Common myeloid progenitor, CD34-positive (primary cell): ENCODE data around the gene LTBP3.

ENCODE experiments used
- CTCF ChIA-PET: fragments of 350-600 bp; sonication (Branson Sonifier 250); formaldehyde crosslinking; loops from one replicate; lab custom pipeline; 2021; ENCODE audit warnings: antibody characterized with exemption; lab: Charles Lee
- POLR2A ChIA-PET: fragments of 350-600 bp; sonication (Branson Sonifier 250); formaldehyde crosslinking; loops from one replicate; lab custom pipeline; 2021; ENCODE audit warnings: antibody characterized with exemption; lab: Charles Lee
- DNase-seq, 3 donors: peaks; one replicate each; pipeline versions ENCODE4 v3.0.0 to v3.0.0-alpha.2; 2013
- H3K27ac ChIP-seq, 2 experiments: 1 replicate in 1 of 2; 2 replicates in 1 of 2; pipeline ENCODE4 v1.7.0; 2013; ENCODE audit warnings: inconsistent platforms in 2 of 2, low read length in 2 of 2, mild to moderate bottlenecking in 2 of 2, low read depth in 1 of 2, moderate library complexity in 1 of 2; ENCODE audit not compliant: severe bottlenecking in 2 of 2, insufficient read depth in 1 of 2, poor library complexity in 1 of 2
- H3K27me3 ChIP-seq, 5 experiments: replicated peaks in 2 of 5; 1 replicate in 3 of 5; 2 replicates in 2 of 5; pipeline versions ENCODE4 v1.6.1 to v1.7.0; 2013; ENCODE audit warnings: low read length in 4 of 5, mild to moderate bottlenecking in 2 of 5, moderate library complexity in 2 of 5, inconsistent platforms in 1 of 5; ENCODE audit not compliant: insufficient read depth in 5 of 5, control insufficient read depth in 4 of 5
- H3K36me3 ChIP-seq, 4 experiments: 1 replicate in 2 of 4; 2 replicates in 2 of 4; pipeline versions ENCODE4 v1.6.1 to v1.7.0; 2013; ENCODE audit warnings: low read length in 3 of 4, control low read depth in 1 of 4, mild to moderate bottlenecking in 1 of 4; ENCODE audit not compliant: control insufficient read depth in 4 of 4, insufficient read depth in 4 of 4
- H3K4me1 ChIP-seq, 4 experiments: 1 replicate in 3 of 4; 2 replicates in 1 of 4; pipeline versions ENCODE4 v1.6.1 to v1.7.1; 2013; ENCODE audit warnings: low read length in 3 of 4, mild to moderate bottlenecking in 3 of 4, control low read depth in 1 of 4, inconsistent platforms in 1 of 4, moderate library complexity in 1 of 4; ENCODE audit not compliant: control insufficient read depth in 4 of 4, insufficient read depth in 4 of 4; ENCODE audit errors: control extremely low read depth in 1 of 4
- H3K4me3 ChIP-seq, 7 experiments: 1 replicate in 4 of 7; 2 replicates in 3 of 7; pipeline versions ENCODE4 v1.5.1 to v1.7.0; 2013; ENCODE audit warnings: mild to moderate bottlenecking in 7 of 7, low read length in 6 of 7, moderate library complexity in 6 of 7, inconsistent platforms in 2 of 7, low read depth in 2 of 7, control low read depth in 1 of 7; ENCODE audit not compliant: insufficient read depth in 4 of 7, control insufficient read depth in 1 of 7; ENCODE audit errors: extremely low read depth in 1 of 7
- H3K9me3 ChIP-seq, 5 experiments: 1 replicate in 4 of 5; 2 replicates in 1 of 5; pipeline versions ENCODE4 v1.6.1 to v1.7.1; 2013; ENCODE audit warnings: low read length in 4 of 5, mild to moderate bottlenecking in 2 of 5, inconsistent platforms in 1 of 5, low read depth in 1 of 5, moderate library complexity in 1 of 5; ENCODE audit not compliant: control insufficient read depth in 4 of 5, insufficient read depth in 2 of 5; ENCODE audit errors: control extremely low read depth in 1 of 5
- WGBS: methylation state at CpG from one replicate; pipeline ENCODE4 v1.1.5; 2013; ENCODE audit not compliant: insufficient coverage; 5-methylcytosine and 5-hydroxymethylcytosine counted together

LTBP3 gene

GRCh38 chr11:65552388-65552951 lies 5.7 kb downstream of the LTBP3 start:
- Histone ChIP-seq H3K4me1 (peaks cover 2 to 79% (median 71%) of the 10 kb centered on the region in 4 experiments), H3K9me3 (no peaks in the 10 kb centered on the region), H3K27me3 (no peaks in the 10 kb centered on the region), H3K4me3 (no peak overlapping the region), H3K36me3 (peaks cover 2 to 17% (median 11%) of the 10 kb centered on the region in 4 experiments), H3K27ac (no peak overlapping the region)
- ChIA-PET POLR2A (interaction anchor here (0.6 to 2.1 kb wide), 6 partner anchors 12 to 115 kb away, joined by 3 to 13 read pairs (median 4); partner anchors contain the start of genes FAM89B and ZNRD2), CTCF (interaction anchor here (1.0 to 3.5 kb wide), 11 partner anchors 9 to 51 kb away, joined by 3 to 39 read pairs (median 15); partner anchors contain the start of genes EHBP1L1, FAM89B, KCNK7 and ZNRD2)
- no peak for DNase-seq
- WGBS = 86% methylated on average over 7 of the region's 9 CpGs

DNA sequence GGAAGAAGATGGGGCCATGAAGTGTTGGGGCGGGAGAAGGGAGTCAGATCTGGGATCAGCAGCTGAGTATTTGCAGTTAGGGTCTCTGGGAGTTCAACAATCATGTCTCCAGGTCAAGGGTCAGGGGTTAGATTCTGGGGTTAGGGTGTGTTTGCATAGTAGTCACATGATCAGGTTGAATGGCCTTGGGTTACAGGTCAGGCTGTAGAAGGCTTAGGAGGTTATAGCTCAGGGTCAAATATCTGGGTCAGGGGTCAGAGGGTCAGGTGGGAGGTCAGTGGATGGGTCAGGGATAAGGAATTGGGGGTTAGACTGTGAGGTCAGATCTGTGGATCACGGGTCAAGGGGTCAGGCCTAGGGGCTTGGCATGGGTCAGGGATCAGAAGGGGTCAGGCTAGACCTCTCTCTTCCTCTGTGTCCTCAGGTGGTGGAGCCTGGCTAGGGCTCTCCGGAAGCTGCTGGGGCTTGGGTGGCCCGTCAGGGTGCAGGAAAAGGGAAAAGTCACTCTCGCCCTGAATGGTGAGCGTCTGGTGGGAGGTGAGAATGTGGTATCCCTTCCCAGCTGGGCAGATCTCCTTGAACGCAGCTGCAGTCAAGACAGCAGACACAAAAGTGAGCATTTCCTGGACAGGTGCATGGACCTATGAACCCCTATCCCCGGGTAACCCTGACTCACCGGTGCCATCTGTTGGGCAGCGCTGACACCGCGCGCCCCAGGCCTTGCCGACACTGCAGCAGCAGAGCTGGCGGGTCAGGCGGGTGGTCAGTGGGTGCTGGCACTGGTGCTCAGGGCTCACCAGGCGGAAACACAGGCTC lies 6.4 kb downstream of the LTBP3 start:
- peaks cover 2 to 78% (median 71%) of the 10 kb centered on the region in 4 experiments for H3K4me1 ChIP-seq
- WGBS = 63% methylated on average over 16 of the region's 17 CpGs
- no peak overlapping the region for H3K4me3 ChIP-seq
- ChIA-PET POLR2A (interaction anchor here (0.6 to 2.1 kb wide), 4 partner anchors 12 to 74 kb away, joined by 3 to 13 read pairs (median 4); partner anchors contain the start of gene ZNRD2), CTCF (interaction anchor here (1.0 to 3.5 kb wide), 12 partner anchors 10 to 52 kb away, joined by 3 to 39 read pairs (median 13); partner anchors contain the start of genes EHBP1L1, FAM89B, KCNK7 and ZNRD2)
- H3K27ac ChIP-seq = no peak overlapping the region
- peaks cover 2 to 19% (median 11%) of the 10 kb centered on the region in 4 experiments for H3K36me3 ChIP-seq
- no peaks in the 10 kb centered on the region for H3K27me3 ChIP-seq
- DNase-seq = peak; percentile 49 to 87 (median 81)
- no peaks in the 10 kb centered on the region for H3K9me3 ChIP-seq

DNA sequence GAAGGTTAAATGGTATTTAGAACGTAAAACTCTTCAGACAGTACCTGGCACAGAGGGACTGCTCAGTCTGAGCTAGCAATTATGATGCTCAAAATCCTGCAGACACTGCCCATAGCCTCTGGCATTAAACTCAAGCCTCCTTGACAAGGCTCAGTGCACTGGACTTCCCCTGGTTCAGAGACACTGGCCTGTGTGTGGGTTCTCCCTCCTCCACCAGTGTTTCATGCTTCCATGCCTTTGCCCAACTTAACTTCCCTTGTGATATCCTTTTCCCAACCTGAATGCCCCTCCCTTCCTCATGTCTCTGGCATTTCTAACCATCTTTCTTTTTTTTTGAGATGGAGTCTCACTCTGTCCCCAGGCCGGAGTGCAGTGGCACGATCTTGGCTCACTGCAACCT lies 9.1 kb downstream of the LTBP3 start:
- Histone ChIP-seq H3K27me3 (no peaks in the 10 kb centered on the region), H3K9me3 (no peaks in the 10 kb centered on the region), H3K27ac (no peak overlapping the region), H3K36me3 (peaks cover 2 to 22% (median 15%) of the 10 kb centered on the region in 4 experiments), H3K4me1 (peaks cover 6 to 63% (median 58%) of the 10 kb centered on the region in 4 experiments), H3K4me3 (no peak overlapping the region)
- CTCF ChIA-PET = interaction anchor here (0.6 to 21.8 kb wide), 5 partner anchors 23 to 277 kb away, joined by 3 to 262 read pairs (median 4); partner anchors contain the start of genes EHBP1L1 and FAM89B
- no peak for DNase-seq
- WGBS = 100% methylated on average over 3 of the region's 3 CpGs
- POLR2A ChIA-PET = no interaction called here

DNA sequence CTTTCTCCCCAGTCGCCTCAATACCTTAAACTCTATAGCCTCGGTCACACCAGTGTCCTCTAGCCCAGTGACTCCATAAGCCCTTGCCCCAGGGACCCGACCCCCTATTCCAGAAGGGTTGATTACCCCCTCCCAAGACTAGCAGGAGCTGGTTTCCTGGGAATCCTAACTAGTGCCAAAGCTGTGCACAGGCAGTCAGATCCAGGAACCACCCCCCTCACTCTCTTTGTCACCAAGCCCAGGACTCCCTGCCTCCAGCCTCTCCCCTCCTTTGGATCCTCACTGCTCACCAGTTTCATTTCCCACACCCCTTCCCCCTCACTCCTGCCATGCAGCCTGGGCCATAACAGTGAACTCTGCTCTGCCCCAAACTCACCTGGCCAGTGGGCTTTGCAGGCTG lies 9.8 kb downstream of the LTBP3 start:
- Histone ChIP-seq H3K9me3 (no peaks in the 10 kb centered on the region), H3K4me1 (peaks cover 6 to 56% (median 51%) of the 10 kb centered on the region in 4 experiments), H3K4me3 (no peak overlapping the region), H3K27me3 (no peaks in the 10 kb centered on the region), H3K27ac (no peak overlapping the region), H3K36me3 (peaks cover 2 to 25% (median 17%) of the 10 kb centered on the region in 4 experiments)
- ChIA-PET POLR2A (no interaction called here), CTCF (interaction anchor here (0.9 to 21.8 kb wide), 4 partner anchors 23 to 45 kb away, joined by 3 to 262 read pairs (median 4); partner anchors contain the start of genes EHBP1L1 and FAM89B)
- WGBS = 100% methylated on average over 1 of the region's 3 CpGs
- no peak for DNase-seq

DNA sequence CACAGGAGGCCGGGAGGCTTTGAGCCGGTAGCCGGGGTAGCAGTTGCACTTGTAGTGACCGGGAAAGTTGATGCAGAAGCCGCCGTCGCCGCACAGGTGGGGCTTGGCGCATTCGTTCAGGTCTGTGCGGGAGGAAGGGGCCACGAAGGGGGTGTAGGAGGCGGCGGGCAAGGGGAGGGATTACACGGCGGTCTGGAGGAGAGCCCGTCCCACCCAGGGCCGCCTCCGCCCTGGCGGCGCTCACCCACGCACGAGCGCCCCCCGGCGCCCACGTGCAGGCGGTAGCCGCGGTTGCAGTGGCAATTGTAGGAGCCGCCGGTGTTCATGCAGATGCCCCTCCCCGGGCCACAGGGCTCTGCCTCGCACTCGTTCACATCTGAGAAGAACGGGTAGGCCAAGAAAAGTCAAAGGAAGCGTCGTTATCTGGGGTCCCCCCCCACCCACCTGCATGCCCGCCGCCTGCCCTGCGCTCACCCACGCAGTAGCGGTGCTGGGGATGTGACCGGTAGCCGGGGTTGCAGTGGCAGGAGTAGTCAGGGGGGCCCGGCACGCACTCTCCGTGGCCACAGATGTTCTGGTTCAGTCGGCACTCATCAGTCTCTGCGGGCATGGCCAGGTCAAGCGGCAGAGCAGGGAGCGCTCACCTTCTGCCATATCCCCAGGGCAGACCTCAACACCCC lies 10.6 kb downstream of the LTBP3 start:
- CTCF ChIA-PET = interaction anchor here (0.8 to 21.8 kb wide), 4 partner anchors 9 to 46 kb away, joined by 3 to 262 read pairs (median 4); partner anchors contain the start of genes EHBP1L1 and ZNRD2
- Histone ChIP-seq H3K36me3 (peaks cover 2 to 29% (median 18%) of the 10 kb centered on the region in 4 experiments), H3K4me1 (peaks cover 6 to 49% (median 44%) of the 10 kb centered on the region in 4 experiments), H3K9me3 (no peaks in the 10 kb centered on the region), H3K27ac (no peak overlapping the region), H3K27me3 (no peaks in the 10 kb centered on the region), H3K4me3 (no peak overlapping the region)
- WGBS = 89% methylated on average over 30 of the region's 52 CpGs
- peak in 2 of 3 donors; percentile 39 to 41 for DNase-seq
- POLR2A ChIA-PET = no interaction called here

DNA sequence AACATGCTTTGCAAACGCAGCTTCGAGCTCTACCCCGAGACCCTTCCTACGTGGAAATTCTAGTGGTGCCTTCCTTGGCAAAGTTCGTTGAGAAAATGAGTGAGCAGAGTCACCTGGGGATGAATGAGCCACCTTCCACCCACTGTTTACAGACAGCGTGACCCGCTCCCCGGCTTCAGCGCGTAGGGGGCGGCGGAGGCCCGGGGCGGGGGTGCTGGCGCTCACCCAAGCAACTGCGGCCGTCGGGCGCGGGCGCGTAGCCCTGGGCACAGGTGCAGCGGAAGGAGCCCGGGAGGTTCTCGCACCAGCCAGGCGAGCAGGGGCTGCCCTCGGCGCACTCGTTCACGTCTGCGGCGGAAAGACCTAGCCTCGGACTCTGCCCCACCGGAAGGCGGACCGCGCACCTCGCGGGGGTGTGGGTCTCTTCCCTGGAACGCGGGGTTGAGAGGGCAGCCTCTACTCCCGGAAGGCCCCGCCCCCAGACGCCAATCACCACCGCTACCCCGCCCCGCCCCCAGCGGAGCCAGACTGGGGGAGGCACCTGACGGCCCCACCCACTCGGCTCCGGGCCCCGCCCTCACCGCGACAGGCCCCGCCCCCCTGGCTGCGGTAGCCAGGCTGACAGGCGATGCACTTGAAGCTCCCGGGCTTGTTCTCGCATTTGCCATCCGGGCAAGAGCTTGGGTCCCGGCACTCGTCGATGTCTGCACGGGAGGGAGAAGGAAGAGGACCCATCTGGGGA lies 11.8 kb downstream of the LTBP3 start:
- peaks cover 2 to 24% (median 15%) of the 10 kb centered on the region in 4 experiments for H3K36me3 ChIP-seq
- POLR2A ChIA-PET = no interaction called here
- WGBS = 2% methylated on average over 62 of the region's 64 CpGs

More for the DNA sequence above, 11.8 kb downstream of the LTBP3 start:
- H3K4me1 ChIP-seq = peaks cover 7 to 44% (median 39%) of the 10 kb centered on the region in 4 experiments
- CTCF ChIA-PET = interaction anchor here (0.8 to 21.8 kb wide), 6 partner anchors 10 to 36 kb away, joined by 3 to 262 read pairs (median 4); partner anchors contain the start of genes EHBP1L1, FAM89B, LTBP3 and ZNRD2
- DNase-seq = peak; percentile 92 to 98 (median 96)
- no peaks in the 10 kb centered on the region for H3K27me3 ChIP-seq
- H3K27ac ChIP-seq = peak overlapping the region in 1 of 2 experiments; percentile 50
- peak overlapping the region in 5 of 7 experiments; percentile 19 to 63 (median 54) for H3K4me3 ChIP-seq
- no peaks in the 10 kb centered on the region for H3K9me3 ChIP-seq
